Measurements from ENCODE around the gene ZNF513.
"Not testable (repeated sequence)": the region's sequence is repeated elsewhere in the genome, so short reads cannot be mapped to it uniquely, and the experiment has no call there.

ZNF513 gene

DNA sequence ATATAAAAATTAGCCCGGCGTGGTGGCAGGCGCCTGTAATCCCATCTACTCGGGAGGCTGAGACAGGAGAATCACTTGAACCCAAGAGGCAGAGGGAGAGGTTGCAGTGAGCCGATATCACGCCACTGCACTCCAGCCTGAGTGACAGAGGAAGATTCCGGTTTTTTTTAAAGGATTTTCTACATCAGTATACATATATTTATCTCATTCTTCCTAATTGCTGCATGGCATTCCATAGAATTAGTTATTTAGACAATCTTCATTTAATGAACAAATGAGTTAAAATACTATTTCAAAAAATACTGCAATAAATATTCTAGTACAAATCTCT is 26.0 kb downstream of the ZNF513 start:
- no peak for DNase-seq (ENCODE audit: low read depth)
- TF ChIP-seq, protein P1, sequence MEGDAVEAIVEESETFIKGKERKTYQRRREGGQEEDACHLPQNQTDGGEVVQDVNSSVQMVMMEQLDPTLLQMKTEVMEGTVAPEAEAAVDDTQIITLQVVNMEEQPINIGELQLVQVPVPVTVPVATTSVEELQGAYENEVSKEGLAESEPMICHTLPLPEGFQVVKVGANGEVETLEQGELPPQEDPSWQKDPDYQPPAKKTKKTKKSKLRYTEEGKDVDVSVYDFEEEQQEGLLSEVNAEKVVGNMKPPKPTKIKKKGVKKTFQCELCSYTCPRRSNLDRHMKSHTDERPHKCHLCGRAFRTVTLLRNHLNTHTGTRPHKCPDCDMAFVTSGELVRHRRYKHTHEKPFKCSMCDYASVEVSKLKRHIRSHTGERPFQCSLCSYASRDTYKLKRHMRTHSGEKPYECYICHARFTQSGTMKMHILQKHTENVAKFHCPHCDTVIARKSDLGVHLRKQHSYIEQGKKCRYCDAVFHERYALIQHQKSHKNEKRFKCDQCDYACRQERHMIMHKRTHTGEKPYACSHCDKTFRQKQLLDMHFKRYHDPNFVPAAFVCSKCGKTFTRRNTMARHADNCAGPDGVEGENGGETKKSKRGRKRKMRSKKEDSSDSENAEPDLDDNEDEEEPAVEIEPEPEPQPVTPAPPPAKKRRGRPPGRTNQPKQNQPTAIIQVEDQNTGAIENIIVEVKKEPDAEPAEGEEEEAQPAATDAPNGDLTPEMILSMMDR (conservative IDR thresholded peaks at IDR 0.05; ENCODE audit: control insufficient read depth, insufficient read depth, low read depth, low read length) = no peak
- no peak overlapping the region for H3K4me3 ChIP-seq (ENCODE audit: control insufficient read depth, low read depth, low read length)

DNA sequence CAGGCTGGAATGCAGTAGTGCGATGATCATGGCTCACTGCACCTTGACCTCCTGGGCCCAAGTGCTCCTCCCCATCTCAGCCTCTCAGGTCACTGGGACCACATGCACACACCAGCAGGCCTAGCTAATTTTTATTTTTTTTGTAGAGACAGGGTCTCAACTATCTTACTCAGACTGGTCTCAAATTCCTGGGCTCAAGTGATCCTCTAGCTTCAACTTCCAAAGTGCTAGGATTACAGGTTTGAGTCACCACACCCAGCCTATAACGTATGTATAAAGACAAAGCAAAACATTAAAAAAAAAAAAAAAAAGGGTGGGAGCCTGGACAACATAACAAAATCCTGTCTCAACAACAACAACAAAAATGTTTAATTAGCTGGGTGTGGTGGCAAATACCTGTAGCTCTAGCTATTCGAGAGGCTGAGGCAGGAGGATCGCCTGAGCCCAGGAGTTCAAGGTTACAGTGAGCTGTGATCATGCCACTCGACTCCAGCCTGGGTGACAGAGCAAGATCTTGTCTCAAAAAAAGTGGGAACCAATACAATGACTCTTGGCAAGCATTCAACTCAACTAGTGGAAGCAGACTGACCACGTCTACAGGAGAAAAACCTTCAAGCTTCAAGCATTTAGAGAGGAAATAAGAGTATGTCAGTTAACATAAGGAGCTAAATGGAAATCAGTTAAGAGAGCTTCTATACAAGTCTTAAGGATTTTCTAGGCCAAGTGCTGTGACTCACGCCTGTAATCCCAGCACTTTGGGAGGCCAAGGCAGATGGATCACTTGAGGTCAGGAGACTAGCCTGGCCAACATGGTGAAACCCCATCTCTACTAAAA is 26.6 kb downstream of the ZNF513 start:
- no peak overlapping the region for H3K4me3 ChIP-seq (ENCODE audit: control insufficient read depth, low read depth, low read length)
- TF ChIP-seq, protein P1 (conservative IDR thresholded peaks at IDR 0.05; ENCODE audit: control insufficient read depth, insufficient read depth, low read depth, low read length) = no peak
- peak; percentile 78 for DNase-seq (ENCODE audit: low read depth)

DNA sequence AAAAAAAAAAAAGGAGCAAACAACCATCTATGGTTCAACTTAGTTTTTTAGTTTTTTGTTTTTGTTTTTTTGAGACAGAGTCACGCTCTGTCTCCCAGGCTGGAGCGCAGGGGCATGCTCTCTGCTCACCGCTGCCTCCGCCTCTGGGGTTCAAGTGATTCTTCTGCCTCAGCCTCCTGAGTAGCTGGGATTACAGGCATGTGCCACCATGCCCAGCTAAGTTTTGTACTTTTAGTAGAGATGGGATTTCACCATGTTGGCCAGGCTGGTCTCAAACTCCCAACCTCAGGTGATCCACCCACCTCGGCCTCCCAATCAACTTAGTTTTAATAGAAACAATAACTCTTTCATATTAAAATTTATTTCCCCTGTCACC is 27.2 kb downstream of the ZNF513 start:
- DNase-seq (ENCODE audit: low read depth); H3K4me3 ChIP-seq (ENCODE audit: control insufficient read depth, low read depth, low read length): not testable (repeated sequence)

DNA sequence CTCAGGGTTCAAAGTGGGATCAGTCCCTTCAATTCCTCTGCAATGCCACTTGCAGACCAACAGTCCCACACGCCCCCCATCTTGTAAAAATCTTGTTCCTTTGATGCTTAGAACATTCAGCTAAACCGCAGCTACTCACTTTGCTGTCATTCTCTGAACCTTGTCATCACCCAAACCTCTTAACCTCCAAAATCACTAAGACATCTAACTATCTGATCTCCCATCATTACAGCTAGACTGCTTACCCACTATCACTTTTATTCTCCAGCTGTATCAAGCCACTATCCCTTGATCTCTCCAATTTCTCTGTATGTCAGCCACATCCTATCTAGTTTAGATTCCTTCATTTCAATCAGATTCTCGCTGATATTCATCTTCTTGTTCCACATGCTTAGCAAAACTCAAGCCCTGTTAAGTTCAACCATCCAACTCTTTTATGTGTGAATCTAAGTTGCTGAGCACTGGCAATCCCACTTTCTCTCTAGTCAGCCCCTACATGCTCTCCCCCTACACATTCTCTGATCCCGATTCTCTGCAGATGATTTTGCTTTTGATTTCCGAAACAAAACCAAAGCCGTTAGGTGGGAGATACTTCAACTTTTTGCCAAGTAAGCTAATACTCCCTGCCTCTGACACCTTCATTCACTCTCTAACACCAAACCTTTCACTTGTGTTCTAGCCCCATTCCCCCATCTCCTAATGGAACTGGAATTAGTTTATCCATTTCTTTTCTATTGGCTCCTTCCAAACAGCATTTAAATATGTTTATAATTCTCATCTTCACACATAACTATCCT is 28.5 kb downstream of the ZNF513 start:
- DNase-seq (ENCODE audit: low read depth) = no peak
- H3K4me3 ChIP-seq (ENCODE audit: control insufficient read depth, low read depth, low read length) = no peak overlapping the region
- TF ChIP-seq, protein P1 (conservative IDR thresholded peaks at IDR 0.05; ENCODE audit: control insufficient read depth, insufficient read depth, low read depth, low read length) = no peak

DNA sequence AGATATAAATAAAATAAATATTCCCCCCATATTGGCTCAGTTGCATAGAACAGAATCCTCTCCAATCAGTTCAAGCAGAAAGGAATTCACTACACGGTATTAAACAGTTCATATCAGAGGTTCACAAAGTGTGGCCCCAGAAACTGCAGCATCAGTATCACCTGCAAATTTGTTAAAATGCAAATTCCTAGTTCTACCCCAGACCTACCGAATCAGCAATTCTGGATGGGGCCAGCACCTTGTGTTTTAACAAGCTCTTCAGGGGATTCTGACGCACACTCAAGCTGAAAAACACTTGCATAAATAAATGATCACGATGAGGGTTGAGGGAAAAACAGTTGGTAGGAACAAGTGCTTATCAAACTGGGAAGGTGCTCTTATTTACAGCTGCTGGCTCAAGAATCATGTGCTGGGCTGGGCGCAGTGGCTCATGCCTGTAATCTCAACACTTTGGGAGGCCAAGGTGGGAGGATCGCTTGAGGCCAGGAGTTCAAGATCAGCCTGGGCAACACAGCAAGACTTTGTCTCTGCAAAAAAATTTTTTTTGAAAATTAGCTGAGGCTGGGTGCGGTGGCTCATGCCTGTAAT is 30.3 kb downstream of the ZNF513 start:
- TF ChIP-seq, protein P1 (conservative IDR thresholded peaks at IDR 0.05; ENCODE audit: control insufficient read depth, insufficient read depth, low read depth, low read length) = no peak
- DNase-seq (ENCODE audit: low read depth) = no peak
- H3K4me3 ChIP-seq (ENCODE audit: control insufficient read depth, low read depth, low read length) = no peak overlapping the region

DNA sequence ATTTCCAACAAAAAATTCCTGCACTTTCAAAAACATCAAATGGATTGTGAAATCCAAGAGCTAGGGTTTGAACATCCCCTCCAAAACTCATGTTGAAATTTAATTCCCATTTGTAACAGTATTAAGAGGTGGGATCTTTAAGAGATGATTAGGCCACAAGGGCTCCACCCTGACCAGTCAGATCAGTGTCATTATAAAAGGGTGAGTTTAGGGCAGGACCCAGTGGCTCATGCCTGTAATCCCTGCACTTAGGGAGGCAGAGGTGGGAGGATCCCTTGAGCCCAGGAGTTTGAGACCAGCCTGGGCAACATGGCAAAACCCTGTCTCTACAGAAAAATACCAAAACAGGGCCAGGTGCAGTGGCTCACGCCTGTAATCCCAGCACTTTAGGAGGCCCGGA is 32.9 kb downstream of the ZNF513 start:
- TF ChIP-seq, protein P1 (conservative IDR thresholded peaks at IDR 0.05; ENCODE audit: control insufficient read depth, insufficient read depth, low read depth, low read length) = no peak
- DNase-seq (ENCODE audit: low read depth) = peak; percentile 58
- no peak overlapping the region for H3K4me3 ChIP-seq (ENCODE audit: control insufficient read depth, low read depth, low read length)

DNA sequence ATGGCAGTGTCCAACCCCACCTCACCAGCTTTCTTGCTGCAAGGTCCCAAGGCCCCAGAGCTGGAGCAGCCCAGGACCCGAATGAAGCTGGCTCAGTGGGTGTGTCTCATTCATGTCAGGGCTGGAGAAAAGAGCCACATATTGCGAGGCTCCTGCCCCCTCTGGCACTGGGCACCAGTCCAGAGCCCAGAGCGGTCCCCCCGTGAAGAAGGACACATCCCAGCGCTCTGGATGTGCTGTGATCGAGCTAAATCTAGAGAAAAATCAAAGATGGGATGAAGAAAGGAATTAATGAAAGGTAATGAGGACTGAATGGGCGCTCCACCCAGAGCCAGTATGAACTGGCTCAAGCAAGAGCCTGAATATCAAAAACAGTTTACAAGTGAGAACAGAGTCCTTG is 44.4 kb downstream of the ZNF513 start:
- H3K4me3 ChIP-seq (ENCODE audit: control insufficient read depth, low read depth, low read length) = no peak overlapping the region
- DNase-seq (ENCODE audit: low read depth) = no peak

More for the DNA sequence above, 44.4 kb downstream of the ZNF513 start:
- TF ChIP-seq, protein P1 (conservative IDR thresholded peaks at IDR 0.05; ENCODE audit: control insufficient read depth, insufficient read depth, low read depth, low read length) = no peak
